Measurements from ENCODE around the gene KCTD20.

DNA sequence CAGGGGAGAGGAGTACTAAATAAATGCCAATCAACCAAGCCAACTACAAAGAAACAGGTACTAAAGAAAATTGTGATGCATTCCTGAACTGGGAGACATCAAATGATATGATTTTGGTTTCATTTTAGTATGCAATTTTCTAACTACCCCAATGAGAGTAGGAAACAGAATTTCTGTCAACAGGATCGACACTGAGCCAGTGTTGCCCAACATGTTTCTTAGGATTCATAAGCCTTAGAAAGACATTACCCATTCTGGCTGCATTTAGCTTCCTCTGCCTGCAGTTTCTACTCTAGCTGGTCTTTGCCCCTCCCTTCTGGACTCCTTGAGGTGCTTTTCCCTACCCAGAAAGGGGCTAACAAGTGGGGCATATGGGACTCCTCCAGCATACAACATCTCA, 49.8 kb downstream of the KCTD20 start:
- TF ChIP-seq POLR2A (IDR thresholded peaks at IDR 0.05; ENCODE audit: extremely low read depth, insufficient read length), result no peak
- TF ChIP-seq, protein P1, sequence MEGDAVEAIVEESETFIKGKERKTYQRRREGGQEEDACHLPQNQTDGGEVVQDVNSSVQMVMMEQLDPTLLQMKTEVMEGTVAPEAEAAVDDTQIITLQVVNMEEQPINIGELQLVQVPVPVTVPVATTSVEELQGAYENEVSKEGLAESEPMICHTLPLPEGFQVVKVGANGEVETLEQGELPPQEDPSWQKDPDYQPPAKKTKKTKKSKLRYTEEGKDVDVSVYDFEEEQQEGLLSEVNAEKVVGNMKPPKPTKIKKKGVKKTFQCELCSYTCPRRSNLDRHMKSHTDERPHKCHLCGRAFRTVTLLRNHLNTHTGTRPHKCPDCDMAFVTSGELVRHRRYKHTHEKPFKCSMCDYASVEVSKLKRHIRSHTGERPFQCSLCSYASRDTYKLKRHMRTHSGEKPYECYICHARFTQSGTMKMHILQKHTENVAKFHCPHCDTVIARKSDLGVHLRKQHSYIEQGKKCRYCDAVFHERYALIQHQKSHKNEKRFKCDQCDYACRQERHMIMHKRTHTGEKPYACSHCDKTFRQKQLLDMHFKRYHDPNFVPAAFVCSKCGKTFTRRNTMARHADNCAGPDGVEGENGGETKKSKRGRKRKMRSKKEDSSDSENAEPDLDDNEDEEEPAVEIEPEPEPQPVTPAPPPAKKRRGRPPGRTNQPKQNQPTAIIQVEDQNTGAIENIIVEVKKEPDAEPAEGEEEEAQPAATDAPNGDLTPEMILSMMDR (IDR thresholded peaks at IDR 0.05; ENCODE audit: low read depth, low read length), result no peak
- TF ChIP-seq MYC (IDR thresholded peaks at IDR 0.05; ENCODE audit: low read depth, low read length), result no peak
